Activated T-cell treated with anti-CD3 and anti-CD28 coated beads, Interleukin-2, amount 50 U/mL, for 4 hours (primary cell): Measurements from ENCODE around the gene DHCR24. TPM values are rescaled to one million over a fixed set of nuclear protein-coding genes. Genes with fewer than 3 reads are reported as not detected.

ENCODE experiments used
- ATAC-seq, 2 donors: fragments of 200-7000 bp; cut with Tn5 transposase; one replicate each; pipeline ENCODE4 v1.10.0; 2021
- DNase-seq: peaks from one replicate; pipeline ENCODE4 v3.0.0-alpha.2; 2020
- H3K27me3 Mint-ChIP-seq: one replicate; pipeline ENCODE4 v1.8.0; 2021; ENCODE audit warnings: low read depth, mixed read lengths
- H3K36me3 Mint-ChIP-seq: one replicate; pipeline ENCODE4 v1.8.0; 2022; ENCODE audit warnings: mixed read lengths; ENCODE audit not compliant: insufficient read depth
- H3K4me1 Mint-ChIP-seq: one replicate; pipeline ENCODE4 v1.8.0; 2021; ENCODE audit warnings: low read depth, mixed read lengths
- H3K4me3 Mint-ChIP-seq: one replicate; pipeline ENCODE4 v1.8.0; 2021; ENCODE audit warnings: mild to moderate bottlenecking, moderate library complexity, mixed read lengths
- H3K9me3 Mint-ChIP-seq: one replicate; pipeline ENCODE4 v1.8.0; 2021; ENCODE audit warnings: mixed read lengths
- total RNA-seq, 3 donors: library from RNA; stranded (reverse); gene quantifications; one replicate each; pipeline ENCODE4 v1.2.1, GENCODE V29; 2021

The DHCR24 gene
- total RNA-seq, 3 donors from 2014 or later = 53.0 to 70.5 (median 66.8) TPM

DNA sequence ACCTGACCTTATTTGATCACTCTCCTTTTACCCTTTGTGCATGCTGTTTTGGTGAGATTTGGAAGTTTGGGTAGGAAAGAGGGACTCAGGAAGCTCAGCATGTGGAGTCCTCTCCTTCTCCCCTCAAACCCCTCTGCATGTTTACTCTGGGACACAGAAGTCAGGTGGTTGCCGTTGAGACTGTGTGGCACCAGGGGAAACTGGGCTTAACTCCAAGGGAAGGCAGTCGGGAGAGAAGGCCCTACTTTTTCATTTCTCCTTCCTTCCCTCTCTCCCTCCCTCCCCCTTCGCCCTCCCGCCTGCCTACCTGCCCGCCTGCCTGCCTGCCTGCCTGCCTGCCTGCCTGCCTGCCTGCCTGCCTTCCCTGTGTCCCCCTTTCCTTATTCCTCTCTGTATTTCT, 51.0 kb downstream of the DHCR24 start:
- DNase-seq (no peak), ATAC-seq (no peak)
- Mint-ChIP-seq H3K36me3 (peaks cover 2% of the 10 kb centered on the region), H3K9me3 (peaks cover 6% of the 10 kb centered on the region), H3K4me1 (no peaks in the 10 kb centered on the region), H3K27me3 (no peaks in the 10 kb centered on the region), H3K4me3 (no peak overlapping the region)

DNA sequence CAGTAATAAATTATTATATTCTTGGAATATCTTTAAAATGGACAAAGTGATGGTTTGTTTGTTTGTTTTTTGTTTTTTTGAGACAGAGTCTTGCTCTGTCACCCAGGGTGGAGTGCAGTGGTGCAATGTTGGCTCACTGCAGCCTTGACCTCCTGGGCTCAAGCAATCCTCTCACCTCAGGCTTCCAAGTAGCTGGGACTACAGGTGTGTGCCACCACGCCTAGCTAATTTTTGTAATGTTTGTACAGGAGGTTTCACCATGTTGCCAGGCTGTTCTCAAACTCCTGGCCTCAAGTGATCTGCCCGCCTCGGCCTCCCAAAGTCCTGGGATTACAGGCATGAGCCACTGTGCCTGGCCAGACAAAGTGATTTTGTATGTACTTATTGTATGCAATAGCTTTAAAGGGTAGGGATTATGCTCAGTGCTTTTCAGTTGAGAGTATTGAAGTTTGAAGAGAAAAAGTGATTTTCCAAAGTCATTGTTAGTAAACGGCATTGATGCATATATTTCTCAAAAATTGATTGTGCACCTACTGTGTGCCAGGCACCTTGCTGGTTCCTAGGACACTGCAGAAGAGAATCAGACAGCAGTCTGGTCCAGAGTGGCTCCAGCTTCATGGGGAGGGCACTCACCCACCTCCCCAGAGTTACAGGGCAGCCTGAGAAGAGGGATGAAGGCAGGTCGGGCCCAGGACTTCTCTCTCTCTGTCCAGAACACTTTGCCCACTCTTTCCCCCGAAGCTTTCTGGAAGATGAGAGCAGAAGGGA, 51.7 kb downstream of the DHCR24 start:
- ATAC-seq = no peak
- H3K9me3 Mint-ChIP-seq = peaks cover 13% of the 10 kb centered on the region
- H3K27me3 Mint-ChIP-seq = no peaks in the 10 kb centered on the region
- DNase-seq = no peak
- H3K4me1 Mint-ChIP-seq = no peaks in the 10 kb centered on the region
- peaks cover 6% of the 10 kb centered on the region for H3K36me3 Mint-ChIP-seq
- H3K4me3 Mint-ChIP-seq = no peak overlapping the region

DNA sequence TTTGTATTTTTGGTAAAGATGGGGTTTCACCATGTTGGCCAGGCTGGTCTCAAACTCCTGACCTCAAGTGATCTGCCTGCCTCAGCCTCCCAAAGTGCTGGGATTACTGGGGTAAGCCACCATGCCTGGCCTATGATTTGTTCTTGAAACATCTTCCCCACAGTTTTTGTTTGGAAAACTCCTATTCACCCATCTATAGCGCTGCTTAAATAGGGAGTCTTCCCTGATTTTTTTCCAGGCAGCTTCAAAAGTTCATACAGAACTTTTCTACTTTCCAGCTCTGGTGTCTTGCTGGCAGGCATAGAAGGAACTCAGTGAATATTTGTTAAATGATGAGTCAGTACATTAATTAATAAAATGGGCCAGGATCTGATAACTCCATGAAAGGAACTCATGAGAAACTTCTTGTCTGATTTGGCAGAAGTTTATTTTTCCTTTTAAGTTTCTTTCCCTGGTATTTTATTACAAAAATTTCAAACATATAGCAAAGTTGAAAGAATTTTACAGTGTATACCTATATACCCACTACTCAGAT, 52.9 kb downstream of the DHCR24 start:
- Mint-ChIP-seq H3K4me3 (no peak overlapping the region), H3K4me1 (no peaks in the 10 kb centered on the region), H3K36me3 (peaks cover 6% of the 10 kb centered on the region), H3K27me3 (no peaks in the 10 kb centered on the region), H3K9me3 (peaks cover 13% of the 10 kb centered on the region)
- ATAC-seq (no peak), DNase-seq (no peak)

DNA sequence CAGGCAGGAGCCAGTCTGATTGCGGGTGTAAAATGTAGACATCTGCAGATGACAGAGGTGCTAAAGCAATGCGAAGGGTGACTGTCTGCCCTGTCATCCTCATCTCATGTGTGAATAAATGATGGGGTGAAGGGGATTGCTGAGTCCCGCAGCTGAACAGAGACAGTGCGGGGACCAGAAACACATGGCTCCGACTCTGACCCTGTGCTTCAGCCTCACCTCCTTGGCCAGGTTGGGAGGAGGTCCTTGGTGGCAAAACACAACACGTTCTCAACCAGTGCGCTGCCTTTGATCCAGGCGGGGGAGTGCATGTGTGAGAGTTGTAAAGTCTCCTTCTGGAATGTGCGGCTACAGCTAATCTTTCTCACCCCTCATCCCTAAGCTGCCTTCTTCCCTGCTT, 53.9 kb downstream of the DHCR24 start:
- Mint-ChIP-seq H3K4me3 (no peak overlapping the region), H3K36me3 (peaks cover 8% of the 10 kb centered on the region), H3K9me3 (peaks cover 16% of the 10 kb centered on the region), H3K4me1 (no peaks in the 10 kb centered on the region), H3K27me3 (no peaks in the 10 kb centered on the region)
- DNase-seq (no peak), ATAC-seq (no peak)

DNA sequence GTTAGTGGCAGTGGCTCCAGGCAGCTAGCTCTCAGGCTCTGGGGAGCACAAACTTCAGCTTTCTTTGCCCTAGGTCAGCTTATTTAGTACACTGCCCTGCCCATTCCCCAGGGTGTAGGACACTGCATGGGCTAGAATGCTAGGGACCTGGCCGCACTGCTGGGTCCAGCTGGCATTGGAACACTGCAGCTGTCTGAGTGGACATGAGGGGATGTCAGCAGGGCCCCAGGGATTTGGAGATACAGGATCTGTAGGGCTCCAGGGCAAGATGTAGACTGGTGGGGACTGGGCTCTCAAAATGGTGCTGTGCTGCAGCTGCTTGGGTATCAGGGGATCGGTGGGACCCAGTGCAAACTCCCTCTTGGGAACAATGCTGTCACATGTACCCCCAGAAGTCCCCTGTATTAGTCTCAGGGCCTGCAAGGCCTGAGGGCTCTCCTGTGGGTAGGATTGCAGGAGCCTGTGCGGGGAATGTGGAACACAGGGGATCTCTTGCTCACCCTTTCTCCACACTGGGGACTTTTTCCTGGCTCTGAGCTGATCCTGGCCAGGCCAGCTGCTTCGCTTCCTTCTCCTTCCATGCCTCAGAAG, 60.7 kb downstream of the DHCR24 start:
- Mint-ChIP-seq H3K36me3 (peaks cover 19% of the 10 kb centered on the region), H3K27me3 (no peaks in the 10 kb centered on the region)

DNA sequence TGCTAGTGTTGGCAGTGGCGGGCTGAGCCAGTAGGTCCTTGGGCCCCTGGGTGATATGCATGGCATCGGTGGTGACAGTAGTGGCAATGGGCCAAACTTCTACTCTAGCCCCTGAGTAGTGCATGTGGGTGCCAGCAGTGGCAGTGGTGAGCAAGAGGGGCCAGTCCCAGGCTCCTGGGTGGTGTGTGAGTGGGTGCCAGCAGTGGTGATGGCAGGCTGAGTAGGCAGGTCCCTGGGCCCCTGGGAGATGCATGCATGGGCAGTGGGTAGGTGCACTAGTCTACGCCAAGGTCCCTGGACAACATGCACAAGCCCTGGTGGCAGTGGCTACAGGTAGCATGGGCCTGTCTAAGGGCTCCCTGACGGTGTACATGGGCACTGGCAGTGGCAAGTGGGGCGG, 61.3 kb downstream of the DHCR24 start:
- Mint-ChIP-seq H3K4me3 (no peak overlapping the region), H3K4me1 (no peaks in the 10 kb centered on the region), H3K27me3 (no peaks in the 10 kb centered on the region), H3K9me3 (peaks cover 25% of the 10 kb centered on the region), H3K36me3 (peaks cover 15% of the 10 kb centered on the region)
- DNase-seq (no peak), ATAC-seq (no peak)

More for the DNA sequence above, 60.7 kb downstream of the DHCR24 start:
- no peak for ATAC-seq
- Mint-ChIP-seq H3K4me3 (no peak overlapping the region), H3K9me3 (peaks cover 31% of the 10 kb centered on the region), H3K4me1 (no peaks in the 10 kb centered on the region)
- DNase-seq = no peak

DNA sequence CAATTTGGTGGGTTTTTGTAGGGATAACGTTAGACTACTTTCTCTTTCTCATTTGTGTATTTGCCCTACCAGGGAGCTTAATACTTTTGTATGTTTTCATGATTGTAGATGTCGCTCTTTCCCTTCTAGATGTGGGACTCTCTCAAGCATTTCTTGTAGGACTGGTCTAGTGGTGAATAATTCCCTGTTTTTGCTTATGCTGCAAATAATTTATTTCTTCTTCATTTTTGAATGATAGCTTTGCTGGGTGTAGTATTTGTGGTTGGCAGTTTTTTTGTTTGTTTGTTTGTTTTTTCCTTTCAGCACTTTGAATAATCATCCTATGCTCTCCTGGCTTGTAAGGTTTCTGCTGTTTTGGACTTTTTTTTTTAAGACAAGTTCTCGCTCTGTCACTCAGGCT, 63.3 kb downstream of the DHCR24 start:
- H3K36me3 Mint-ChIP-seq = peaks cover 12% of the 10 kb centered on the region
- H3K4me3 Mint-ChIP-seq = no peak overlapping the region
- ATAC-seq = no peak
- peaks cover 19% of the 10 kb centered on the region for H3K9me3 Mint-ChIP-seq
- no peak for DNase-seq
- H3K27me3 Mint-ChIP-seq = no peaks in the 10 kb centered on the region
- no peaks in the 10 kb centered on the region for H3K4me1 Mint-ChIP-seq

DNA sequence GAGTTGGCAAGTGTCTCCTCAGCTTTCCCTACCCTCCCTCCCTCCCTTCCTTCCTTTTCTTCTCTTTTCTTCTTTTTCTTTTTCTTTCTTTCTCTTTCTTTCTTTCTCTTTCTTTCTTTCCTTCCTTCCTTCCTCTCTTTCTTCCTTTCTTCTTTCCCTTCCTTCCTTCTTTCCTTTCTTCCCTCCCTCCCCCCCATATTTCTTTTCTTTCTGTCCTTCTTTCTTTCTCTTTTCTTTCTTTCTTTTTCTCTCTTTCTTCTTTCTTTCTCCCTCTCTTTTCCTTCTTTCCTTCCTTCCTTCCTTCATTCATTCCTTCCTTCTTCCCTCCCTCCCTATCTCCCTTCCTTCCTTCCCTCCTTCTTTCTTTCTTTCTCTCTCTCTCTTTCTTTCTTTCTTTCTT, 67.3 kb downstream of the DHCR24 start:
- ATAC-seq (no peak), DNase-seq (no peak)
- Mint-ChIP-seq H3K4me1 (peaks cover 4% of the 10 kb centered on the region), H3K27me3 (no peaks in the 10 kb centered on the region), H3K36me3 (peaks cover 10% of the 10 kb centered on the region), H3K9me3 (peaks cover 14% of the 10 kb centered on the region), H3K4me3 (no peak overlapping the region)

DNA sequence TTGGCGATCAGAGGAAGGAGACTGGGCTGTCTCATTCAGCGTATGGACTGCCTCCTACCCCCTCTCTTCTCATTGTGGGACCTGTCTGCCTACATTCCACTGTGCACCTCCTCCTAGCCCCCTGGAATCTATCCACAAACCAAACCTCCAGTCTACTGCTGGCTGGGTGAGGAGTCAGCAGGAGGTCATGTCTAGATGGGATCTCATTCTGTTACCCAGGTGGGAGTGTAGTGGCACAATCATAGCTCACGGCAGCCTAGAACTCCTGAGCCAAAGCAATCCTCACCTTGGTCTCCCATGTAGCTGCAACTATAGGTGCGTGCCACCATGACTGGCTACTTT, 67.8 kb downstream of the DHCR24 start:
- peaks cover 7% of the 10 kb centered on the region for H3K36me3 Mint-ChIP-seq
- H3K4me3 Mint-ChIP-seq = no peak overlapping the region
- no peak for DNase-seq
- peaks cover 4% of the 10 kb centered on the region for H3K4me1 Mint-ChIP-seq
- peaks cover 9% of the 10 kb centered on the region for H3K9me3 Mint-ChIP-seq
- no peak for ATAC-seq
- no peaks in the 10 kb centered on the region for H3K27me3 Mint-ChIP-seq

DNA sequence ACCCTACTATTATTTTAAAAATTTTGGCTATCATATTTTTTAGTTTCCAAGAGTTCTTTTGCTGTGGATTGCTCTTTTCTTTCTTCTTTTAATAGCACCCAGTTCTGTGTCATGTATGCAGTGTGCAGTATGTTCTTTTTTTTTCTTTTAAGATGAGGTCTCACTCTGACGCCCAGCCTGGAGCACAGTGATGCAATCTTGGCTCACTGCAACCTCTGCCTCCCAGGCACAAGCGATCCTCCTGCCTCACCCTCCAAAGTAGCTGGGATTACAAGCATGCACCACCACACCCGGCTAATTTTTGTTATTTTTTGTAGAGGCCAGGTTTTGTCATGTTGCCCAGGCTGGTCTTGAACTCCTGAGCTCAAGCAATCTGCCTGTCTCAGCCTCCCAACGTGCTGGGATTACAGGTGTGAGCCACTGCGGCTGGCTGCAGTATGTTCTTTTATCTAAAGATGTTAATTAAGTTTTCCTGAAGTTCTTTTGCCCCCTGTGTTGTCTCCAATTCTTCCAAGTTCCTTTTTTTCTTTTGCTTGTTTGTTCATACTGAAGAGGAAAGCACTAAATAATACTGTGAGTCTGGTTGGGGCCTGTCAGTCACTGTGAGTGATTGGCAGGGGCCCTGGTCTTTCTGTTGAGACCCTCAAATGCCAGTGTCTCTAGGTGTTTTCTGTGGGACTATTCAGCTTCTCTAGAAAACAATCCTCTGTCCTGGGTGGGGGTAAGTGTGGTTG, 68.4 kb downstream of the DHCR24 start:
- Mint-ChIP-seq H3K27me3 (no peaks in the 10 kb centered on the region), H3K36me3 (peaks cover 4% of the 10 kb centered on the region), H3K4me1 (peaks cover 4% of the 10 kb centered on the region), H3K4me3 (no peak overlapping the region), H3K9me3 (peaks cover 5% of the 10 kb centered on the region)
- no peak for DNase-seq
- no peak for ATAC-seq

DNA sequence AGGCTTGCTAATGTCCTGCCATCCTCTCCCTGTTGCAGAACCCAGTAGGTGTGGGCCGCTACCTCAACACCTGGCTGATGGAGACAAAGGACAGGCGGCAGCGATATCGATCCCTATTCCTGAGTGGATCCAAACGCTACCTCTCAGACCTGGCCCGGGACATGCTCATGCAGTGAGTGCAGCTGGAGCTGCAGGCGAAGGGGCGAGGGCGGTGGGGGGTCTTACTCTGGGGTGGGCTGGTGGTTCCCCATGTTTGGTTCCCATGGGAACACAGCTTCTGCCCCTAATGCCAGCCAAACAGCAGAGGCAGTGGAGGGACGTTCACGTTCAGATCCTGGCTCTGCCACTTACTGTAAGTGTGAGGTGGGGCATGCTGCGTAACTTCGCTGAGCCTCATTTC, 70.0 kb downstream of the DHCR24 start:
- DNase-seq (no peak), ATAC-seq (no peak)
- Mint-ChIP-seq H3K9me3 (no peaks in the 10 kb centered on the region), H3K4me3 (no peak overlapping the region), H3K27me3 (no peaks in the 10 kb centered on the region), H3K36me3 (no peaks in the 10 kb centered on the region), H3K4me1 (peaks cover 4% of the 10 kb centered on the region)

DNA sequence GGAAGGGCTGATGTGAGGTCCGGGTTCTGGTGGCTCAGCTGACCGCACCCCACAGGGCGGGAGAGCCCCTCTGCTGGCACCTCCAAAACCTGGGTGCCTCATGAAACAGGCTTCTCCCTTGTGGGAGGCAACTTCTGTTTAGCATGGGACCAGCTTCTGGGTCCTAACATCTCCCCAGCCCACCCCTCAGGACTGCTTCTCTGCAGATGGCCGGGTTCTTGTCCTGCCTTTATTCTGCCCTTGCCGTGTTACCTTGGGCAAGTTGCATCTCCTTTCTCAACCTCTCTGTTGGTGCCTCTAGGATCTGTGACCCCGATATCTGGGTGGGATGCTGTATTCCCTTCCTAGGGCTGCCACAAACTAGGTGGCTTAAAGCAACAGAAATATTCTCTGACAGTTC, 70.9 kb downstream of the DHCR24 start:
- H3K9me3 Mint-ChIP-seq = no peaks in the 10 kb centered on the region
- DNase-seq (no peak), ATAC-seq (no peak)
- no peaks in the 10 kb centered on the region for H3K27me3 Mint-ChIP-seq
- peaks cover 4% of the 10 kb centered on the region for H3K4me1 Mint-ChIP-seq
- no peak overlapping the region for H3K4me3 Mint-ChIP-seq
- H3K36me3 Mint-ChIP-seq = no peaks in the 10 kb centered on the region

DNA sequence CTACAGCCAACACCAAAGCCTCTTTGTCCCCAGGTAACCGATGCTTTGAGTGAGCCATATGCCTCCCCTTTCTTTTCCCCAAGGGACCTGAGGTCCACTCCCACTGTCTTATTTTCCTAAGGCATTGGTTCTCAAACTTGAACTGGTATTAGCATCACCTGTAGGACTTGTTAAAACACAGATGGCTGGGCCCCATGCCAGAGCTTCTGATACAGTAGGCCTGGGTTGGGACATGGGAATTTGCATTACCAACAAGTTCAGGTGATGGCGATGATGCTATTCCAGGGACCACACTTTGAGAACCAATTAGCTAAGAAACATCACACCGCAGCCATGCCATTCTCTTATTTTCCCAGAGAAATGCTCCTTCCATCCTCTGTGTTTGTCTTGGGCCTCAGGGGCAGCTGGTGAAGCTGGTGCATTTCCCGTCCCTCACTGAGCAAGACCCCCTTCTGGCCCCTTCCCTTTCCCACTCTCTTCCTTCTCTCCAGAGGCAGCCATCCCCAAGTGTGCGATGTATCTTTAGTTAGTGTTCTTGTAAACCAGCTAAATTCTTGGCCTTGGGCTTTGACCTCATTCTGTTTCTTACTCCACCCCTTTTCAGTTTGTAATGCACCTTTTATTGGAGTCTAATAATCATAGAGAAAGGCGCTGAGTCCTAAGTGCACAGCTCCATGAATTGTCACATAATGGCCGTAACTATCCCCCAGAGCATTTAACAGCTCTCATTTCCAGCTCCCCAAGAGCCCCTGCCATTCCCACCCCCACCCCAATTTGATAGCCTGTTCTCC, 71.7 kb downstream of the DHCR24 start:
- no peak for ATAC-seq
- no peak overlapping the region for H3K4me3 Mint-ChIP-seq
- no peaks in the 10 kb centered on the region for H3K36me3 Mint-ChIP-seq
- no peaks in the 10 kb centered on the region for H3K9me3 Mint-ChIP-seq
- no peak for DNase-seq
- no peaks in the 10 kb centered on the region for H3K27me3 Mint-ChIP-seq
- peaks cover 4% of the 10 kb centered on the region for H3K4me1 Mint-ChIP-seq

DNA sequence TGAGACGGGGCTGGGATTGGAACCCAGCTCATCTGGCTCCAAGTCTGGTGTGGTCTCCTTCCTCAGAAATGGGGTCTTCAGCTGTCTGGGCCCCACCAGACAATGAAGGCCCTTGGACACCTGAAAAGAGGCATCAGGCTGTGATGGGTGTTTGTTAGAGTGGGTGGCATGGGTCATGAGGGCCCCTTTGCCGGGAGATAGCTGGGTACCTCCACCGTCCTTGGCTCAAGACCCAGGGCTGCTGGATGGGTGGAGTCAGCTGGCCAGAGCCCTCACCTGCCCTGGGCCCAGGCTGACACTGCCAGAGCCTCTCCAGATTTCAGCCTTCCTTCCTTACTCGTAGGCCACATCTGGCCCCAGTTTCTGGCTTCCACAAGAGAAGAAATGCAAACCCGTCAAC, 72.4 kb downstream of the DHCR24 start:
- H3K4me1 Mint-ChIP-seq = peaks cover 4% of the 10 kb centered on the region
- H3K4me3 Mint-ChIP-seq = no peak overlapping the region
- no peaks in the 10 kb centered on the region for H3K9me3 Mint-ChIP-seq
- H3K27me3 Mint-ChIP-seq = no peaks in the 10 kb centered on the region
- no peaks in the 10 kb centered on the region for H3K36me3 Mint-ChIP-seq
- DNase-seq (no peak), ATAC-seq (no peak)
